ENCODE measurements around the gene KIF26A.

GRCh38 chr14:104112609-104113571, 25.5 kb upstream of the KIF26A start:
- TF ChIP-seq, protein P1, sequence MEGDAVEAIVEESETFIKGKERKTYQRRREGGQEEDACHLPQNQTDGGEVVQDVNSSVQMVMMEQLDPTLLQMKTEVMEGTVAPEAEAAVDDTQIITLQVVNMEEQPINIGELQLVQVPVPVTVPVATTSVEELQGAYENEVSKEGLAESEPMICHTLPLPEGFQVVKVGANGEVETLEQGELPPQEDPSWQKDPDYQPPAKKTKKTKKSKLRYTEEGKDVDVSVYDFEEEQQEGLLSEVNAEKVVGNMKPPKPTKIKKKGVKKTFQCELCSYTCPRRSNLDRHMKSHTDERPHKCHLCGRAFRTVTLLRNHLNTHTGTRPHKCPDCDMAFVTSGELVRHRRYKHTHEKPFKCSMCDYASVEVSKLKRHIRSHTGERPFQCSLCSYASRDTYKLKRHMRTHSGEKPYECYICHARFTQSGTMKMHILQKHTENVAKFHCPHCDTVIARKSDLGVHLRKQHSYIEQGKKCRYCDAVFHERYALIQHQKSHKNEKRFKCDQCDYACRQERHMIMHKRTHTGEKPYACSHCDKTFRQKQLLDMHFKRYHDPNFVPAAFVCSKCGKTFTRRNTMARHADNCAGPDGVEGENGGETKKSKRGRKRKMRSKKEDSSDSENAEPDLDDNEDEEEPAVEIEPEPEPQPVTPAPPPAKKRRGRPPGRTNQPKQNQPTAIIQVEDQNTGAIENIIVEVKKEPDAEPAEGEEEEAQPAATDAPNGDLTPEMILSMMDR (IDR thresholded peaks at IDR 0.05), result no peak
- no peak for TF ChIP-seq POLR2A (IDR thresholded peaks at IDR 0.05; ENCODE audit: low read depth)
- TF ChIP-seq POLR2AphosphoS5 (IDR thresholded peaks at IDR 0.05), result no peak
- no peak for TF ChIP-seq EP300 (IDR thresholded peaks at IDR 0.05)

All from esophagus muscularis mucosa (tissue), 4 donors.